ENCODE results near the gene PRSS2. TPM values are rescaled to one million over a fixed set of nuclear protein-coding genes. Genes with fewer than 3 reads are reported as not detected.

PRSS2 gene
- total and polyA plus RNA-seq, 2 donors (not counting 1 experiment from before 2014, with no cell fraction given): not detected

GRCh38 chr7:142822714-142823113, 51.9 kb downstream of the PRSS2 start:
- peaks cover 8% of the 10 kb centered on the region for H3K9me3 Mint-ChIP-seq (ENCODE audit: insufficient read depth)
- no CpG with 5 or more reads among the region's 1 CpG for WGBS (ENCODE audit: insufficient coverage)
- TF ChIP-seq EZH2 (IDR thresholded peaks at IDR 0.05; ENCODE audit: borderline replicate concordance, insufficient read depth, low read depth, low read length, poor library complexity, severe bottlenecking) (no peak), CTCF (IDR thresholded peaks at IDR 0.05) (no peak)
- H3K4me3 ChIP-seq (ENCODE audit: control extremely low read depth in 1 of 5, extremely low read depth in 1 of 5, insufficient read depth in 1 of 5, low read depth in 2 of 5, low read length in 4 of 5): no peak overlapping the region
- no peaks in the 10 kb centered on the region for H3K4me1 Mint-ChIP-seq
- intact Hi-C loops (cut with micrococcal nuclease): no loop called here
- H3K79me2 ChIP-seq (ENCODE audit: control insufficient read depth, insufficient read depth, low read length): no peaks in the 10 kb centered on the region
- H3K4me1 ChIP-seq (ENCODE audit: control insufficient read depth in 2 of 2, insufficient read depth in 2 of 2, low read length in 2 of 2): no peaks in the 10 kb centered on the region
- peaks cover 0 to 9% (median 3%) of the 10 kb centered on the region in 3 donors for H3K9me3 ChIP-seq (ENCODE audit: control extremely low read depth in 1 of 3, control insufficient read depth in 2 of 3, insufficient read depth in 1 of 3, low read length in 2 of 3)
- no peak for ATAC-seq (ENCODE audit: low read depth)
- no peak overlapping the region for H3K9ac ChIP-seq (ENCODE audit: low read length)
- POLR2A ChIA-PET: interaction anchor here (0.6 kb wide), 1 partner anchor 22 kb away, joined by 3 read pairs; no protein-coding TSS in a partner anchor
- no peak overlapping the region for H3K4me2 ChIP-seq (replicated peaks; ENCODE audit: low read depth, low read length, poor library complexity, severe bottlenecking)
- DNase-seq: no peak
- H3K27ac ChIP-seq (ENCODE audit: low read length in 2 of 2): no peak overlapping the region
- H3K36me3 ChIP-seq (replicated peaks in 1 of 2; ENCODE audit: control extremely low read depth in 1 of 2, control insufficient read depth in 1 of 2, extremely low read depth in 1 of 2, insufficient read depth in 2 of 2, low read length in 1 of 2): no peaks in the 10 kb centered on the region
- H2AFZ ChIP-seq (ENCODE audit: insufficient read depth, low read depth, low read length, poor library complexity, severe bottlenecking): no peak overlapping the region
- no peak overlapping the region for H3K27ac Mint-ChIP-seq
- no peaks in the 10 kb centered on the region for H4K20me1 ChIP-seq (ENCODE audit: control insufficient read depth, insufficient read depth, low read length, poor library complexity, severe bottlenecking)
- no peaks in the 10 kb centered on the region for H3K27me3 ChIP-seq (replicated peaks in 1 of 4; ENCODE audit: control extremely low read depth in 1 of 4, control insufficient read depth in 3 of 4, insufficient read depth in 4 of 4, low read length in 3 of 4)
- CTCF ChIA-PET: interaction anchor here (1.0 to 1.4 kb wide), 2 partner anchors 40 to 180 kb away, joined by 3 to 4 read pairs; no protein-coding TSS in a partner anchor
- H3K27me3 Mint-ChIP-seq: no peaks in the 10 kb centered on the region
- no peak overlapping the region for H3K4me3 Mint-ChIP-seq

Small RNA genes within 50 kb of the gene (small RNA-seq; reads per million reads assigned to genes)
- gene TRBD1 (ENCODE audit: insufficient read length, low read depth, low replicate concordance): not detected
- not detected for gene TRBJ1-1 (ENCODE audit: insufficient read length, low read depth, low replicate concordance)
- not detected for gene TRBJ1-2 (ENCODE audit: insufficient read length, low read depth, low replicate concordance)
- gene TRBJ1-3 (ENCODE audit: insufficient read length, low read depth, low replicate concordance): not detected
- gene TRBJ1-4 (ENCODE audit: insufficient read length, low read depth, low replicate concordance): not detected
- not detected for gene TRBJ1-5 (ENCODE audit: insufficient read length, low read depth, low replicate concordance)
- not detected for gene TRBJ1-6 (ENCODE audit: insufficient read length, low read depth, low replicate concordance)
- gene TRBJ2-1 (ENCODE audit: insufficient read length, low read depth, low replicate concordance): not detected
- not detected for gene TRBJ2-2 (ENCODE audit: insufficient read length, low read depth, low replicate concordance)
- gene TRBJ2-2P (ENCODE audit: insufficient read length, low read depth, low replicate concordance): not detected
- not detected for gene TRBJ2-3 (ENCODE audit: insufficient read length, low read depth, low replicate concordance)
- not detected for gene TRBJ2-4 (ENCODE audit: insufficient read length, low read depth, low replicate concordance)
- not detected for gene TRBJ2-5 (ENCODE audit: insufficient read length, low read depth, low replicate concordance)
- gene TRBJ2-6 (ENCODE audit: insufficient read length, low read depth, low replicate concordance): not detected
- gene TRBJ2-7 (ENCODE audit: insufficient read length, low read depth, low replicate concordance): not detected

Other genes with a start within 250 kb of the PRSS2 start
- not detected in 2 replicates for gene PRSS1, start 21.5 kb upstream of the PRSS2 start, total RNA-seq
- gene PRSS1, start 21.5 kb upstream of the PRSS2 start, polyA plus RNA-seq: 0.20 TPM in 1 of 2 replicates, not detected in the other
- gene EPHB6, start 84.1 kb downstream of the PRSS2 start, total RNA-seq: 63.0 and 69.6 TPM in 2 replicates
- 34.9 and 65.3 TPM in 2 replicates for gene EPHB6, start 84.1 kb downstream of the PRSS2 start, polyA plus RNA-seq
- not detected in 2 replicates for gene TRPV6, start 114.8 kb downstream of the PRSS2 start, total RNA-seq
- gene TRPV6, start 114.8 kb downstream of the PRSS2 start, polyA plus RNA-seq: not detected in 2 replicates
- not detected in 2 replicates for gene TRPV5, start 162.8 kb downstream of the PRSS2 start, total RNA-seq
- gene TRPV5, start 162.8 kb downstream of the PRSS2 start, polyA plus RNA-seq: 0.03 TPM in 1 of 2 replicates, not detected in the other
- gene LLCFC1, start 168.5 kb downstream of the PRSS2 start, total RNA-seq: not detected in 2 replicates
- not detected in 2 replicates for gene LLCFC1, start 168.5 kb downstream of the PRSS2 start, polyA plus RNA-seq
- 0.46 and 0.71 TPM in 2 replicates for gene KEL, start 191.4 kb downstream of the PRSS2 start, total RNA-seq
- 0.27 and 0.48 TPM in 2 replicates for gene KEL, start 191.4 kb downstream of the PRSS2 start, polyA plus RNA-seq